NOMO-1 treated with dmso at 0.1 percent for 144 hours (cell line): Measurements from ENCODE around the gene OR4D6.
"Not testable (repeated sequence)": the region's sequence is repeated elsewhere in the genome, so short reads cannot be mapped to it uniquely, and the experiment has no call there.

ENCODE experiments used
- DNase-seq: peaks from one replicate; lab custom pipeline; 2025; ENCODE audit not compliant: unreplicated experiment; lab: John Stamatoyannopoulos, UW

The OR4D6 gene

GRCh38 chr11:59456661-59457060 lies at the start of gene OR4D6:
Gene OR4D6 (plus strand): TSS chr11:59456961. CDS start chr11:59456961, 0 bp downstream.
- no peak for DNase-seq

- DNase-seq: peak; percentile 76
These were observed 43.1 kb upstream of the OR4D6 start for GRCh38 chr11:59413646-59414045.

- no peak for DNase-seq
These were observed 41.6 kb upstream of the OR4D6 start for GRCh38 chr11:59415111-59415510.

- no peak for DNase-seq
These were observed 40.1 kb upstream of the OR4D6 start for GRCh38 chr11:59416613-59417012.

GRCh38 chr11:59417023-59417422 lies 39.7 kb upstream of the OR4D6 start:
- no peak for DNase-seq

GRCh38 chr11:59418156-59418555 lies 38.6 kb upstream of the OR4D6 start:
- no peak for DNase-seq

- no peak for DNase-seq
These were observed 32.9 kb upstream of the OR4D6 start for GRCh38 chr11:59423835-59424234.

GRCh38 chr11:59425131-59425530 lies 31.6 kb upstream of the OR4D6 start:
- no peak for DNase-seq

- DNase-seq: no peak
These were observed 30.2 kb upstream of the OR4D6 start, which contains the start of gene OR5A2 for GRCh38 chr11:59426361-59427067. Gene OR5A2 (minus strand): TSS chr11:59426413. CDS start chr11:59422953, 3,460 bp downstream.

GRCh38 chr11:59427068-59427382 lies 29.7 kb upstream of the OR4D6 start:
- DNase-seq: no peak

- peak; percentile 9 for DNase-seq
These were observed 26.7 kb upstream of the OR4D6 start for GRCh38 chr11:59429924-59430516.

- DNase-seq: no peak
These were observed 20.6 kb upstream of the OR4D6 start, which contains the start of gene OR5A1 for GRCh38 chr11:59436169-59436568. Gene OR5A1 (plus strand): TSS chr11:59436469. CDS start chr11:59443169, 6,700 bp downstream.

GRCh38 chr11:59437770-59438169 lies 19.0 kb upstream of the OR4D6 start:
- DNase-seq: no peak

GRCh38 chr11:59445624-59446023 lies 11.1 kb upstream of the OR4D6 start:
- DNase-seq: not testable (repeated sequence)

- DNase-seq: no peak
These were observed 8.3 kb upstream of the OR4D6 start for GRCh38 chr11:59448484-59448883.

- DNase-seq: no peak
These were observed 3.2 kb downstream of the OR4D6 start for GRCh38 chr11:59459916-59460315.

- DNase-seq: no peak
These were observed 6.5 kb downstream of the OR4D6 start for GRCh38 chr11:59463190-59463641.

- DNase-seq: no peak
These were observed 16.3 kb downstream of the OR4D6 start, which contains the start of gene OR4D10 for GRCh38 chr11:59473015-59473414. Gene OR4D10 (plus strand): TSS chr11:59473315. CDS start chr11:59477430, 4,115 bp downstream.

- no peak for DNase-seq
These were observed 18.4 kb downstream of the OR4D6 start for GRCh38 chr11:59475176-59475575.

- no peak for DNase-seq
These were observed 23.1 kb downstream of the OR4D6 start for GRCh38 chr11:59479906-59480305.

GRCh38 chr11:59480359-59480758 lies 23.6 kb downstream of the OR4D6 start:
- no peak for DNase-seq

GRCh38 chr11:59501931-59502330 lies 45.2 kb downstream of the OR4D6 start:
- no peak for DNase-seq
